HG02763 (cell line): Measurements from ENCODE around the gene ELL.
"Not testable (repeated sequence)": the region's sequence is repeated elsewhere in the genome, so short reads cannot be mapped to it uniquely, and the experiment has no call there.

Experiments
- ATAC-seq: cut with Tn5 transposase; IDR thresholded peaks from one replicate; pipeline ENCODE4 v1.9.1; 2021; ENCODE audit warnings: mild to moderate bottlenecking, moderate library complexity; ENCODE audit not compliant: unreplicated experiment

The ELL gene

DNA sequence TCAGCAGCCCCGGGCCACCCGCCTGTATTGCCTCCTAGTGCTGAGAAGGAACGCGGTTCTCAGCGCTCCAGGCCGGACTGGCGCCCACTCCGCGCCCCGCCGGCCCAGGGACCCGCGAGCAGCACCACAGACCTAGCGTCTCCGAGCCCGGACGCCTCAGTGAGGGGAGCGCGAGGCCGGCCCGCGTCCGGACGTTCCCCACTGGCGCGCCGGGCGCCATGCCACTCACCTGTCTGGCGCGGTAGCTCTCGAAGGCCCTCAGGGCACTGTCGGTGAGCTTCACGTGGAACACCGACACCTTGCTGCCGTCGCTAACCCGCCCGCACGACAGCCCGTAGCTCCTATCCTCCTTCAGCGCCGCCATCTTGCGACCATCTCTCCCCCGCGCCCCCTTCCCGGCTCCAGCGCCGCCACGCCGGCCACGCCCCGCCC is at the start of gene ELL:
Gene ELL (minus strand): TSS at position 379 of the 432 bp plus-strand sequence. CDS start 15 bp downstream, at position 364.
- ATAC-seq, result peak; percentile 8

DNA sequence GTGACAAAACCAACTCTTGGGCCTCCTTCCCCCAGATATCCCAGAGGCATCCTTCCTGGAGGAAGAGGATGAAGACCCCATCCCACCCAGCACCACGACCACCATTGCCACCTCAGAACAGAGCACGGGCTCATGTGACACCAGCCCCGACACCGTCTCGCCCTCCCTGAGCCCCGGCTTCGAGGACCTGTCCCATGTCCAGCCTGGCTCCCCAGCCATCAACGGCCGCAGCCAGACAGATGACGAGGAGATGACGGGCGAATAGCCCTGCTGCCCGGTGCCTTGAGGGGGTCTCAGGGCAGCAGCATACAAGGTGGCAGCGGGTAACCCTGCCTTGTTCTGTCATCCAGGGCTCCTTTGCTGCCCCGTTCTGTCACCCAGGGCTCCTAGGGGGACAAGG is 46.5 kb upstream of the ELL start:
- no peak for ATAC-seq

GRCh38 chr19:18566953-18567352 is 45.1 kb upstream of the ELL start:
- ATAC-seq, result no peak

DNA sequence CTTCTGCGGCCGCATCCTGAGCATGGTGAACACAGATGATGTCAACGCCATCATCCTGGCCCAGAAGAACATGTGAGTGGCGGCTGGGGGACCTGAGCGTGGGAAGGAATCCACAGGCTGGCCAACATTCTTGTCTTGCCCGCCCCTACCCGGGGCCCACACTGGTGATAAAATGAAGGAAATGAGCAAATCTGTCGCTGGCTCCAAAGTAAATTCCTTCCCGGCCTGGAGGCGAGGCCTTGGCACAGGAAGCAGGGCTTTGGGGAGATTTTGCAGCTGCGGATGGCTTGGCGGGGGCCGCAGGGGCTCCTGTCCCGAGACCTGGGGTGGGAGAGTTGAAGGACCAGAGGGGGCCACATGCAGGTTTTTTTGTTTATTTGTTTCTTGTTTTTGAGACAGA is 40.2 kb upstream of the ELL start:
- ATAC-seq, result no peak

- no peak for ATAC-seq
Observed at GRCh38 chr19:18559685-18560084, 37.8 kb upstream of the ELL start.

DNA sequence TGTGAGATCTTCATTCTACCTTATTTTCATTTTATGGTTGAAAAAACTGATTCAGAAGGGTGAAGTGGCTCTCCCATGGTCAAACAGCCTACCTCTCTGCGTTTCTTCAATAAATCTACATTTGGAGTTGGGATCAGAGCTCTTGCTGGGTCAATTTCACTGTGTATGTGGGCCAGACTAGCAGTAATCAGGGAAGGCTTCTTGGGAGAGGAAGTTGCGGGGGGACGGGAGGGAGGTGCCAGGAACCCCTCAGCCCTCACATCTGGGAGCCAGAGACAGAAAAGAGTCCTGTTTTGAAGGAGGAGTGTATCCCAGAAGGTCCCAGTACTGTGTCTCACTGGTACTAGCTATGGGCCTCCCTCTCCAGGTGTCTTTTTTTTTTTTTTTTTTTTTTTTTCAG is 36.7 kb upstream of the ELL start:
- ATAC-seq, result no peak

DNA sequence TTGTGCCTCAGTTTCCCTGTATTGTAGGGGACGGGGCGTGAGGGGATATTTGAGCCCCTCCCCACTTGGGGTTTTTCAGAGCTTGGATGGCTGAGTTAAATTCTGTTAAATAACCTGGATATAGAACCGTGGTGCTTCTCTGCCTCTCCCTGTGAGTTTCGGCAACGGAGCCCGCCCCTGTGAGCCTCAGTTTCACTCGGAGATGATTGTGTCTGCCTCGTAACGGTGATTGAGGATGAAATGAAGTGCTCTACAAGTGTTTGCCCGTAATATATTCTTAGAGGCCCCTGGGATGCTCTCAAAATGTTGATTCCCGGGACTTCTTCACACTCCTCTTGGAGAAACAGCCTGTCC is 36.3 kb upstream of the ELL start:
- ATAC-seq, result no peak

DNA sequence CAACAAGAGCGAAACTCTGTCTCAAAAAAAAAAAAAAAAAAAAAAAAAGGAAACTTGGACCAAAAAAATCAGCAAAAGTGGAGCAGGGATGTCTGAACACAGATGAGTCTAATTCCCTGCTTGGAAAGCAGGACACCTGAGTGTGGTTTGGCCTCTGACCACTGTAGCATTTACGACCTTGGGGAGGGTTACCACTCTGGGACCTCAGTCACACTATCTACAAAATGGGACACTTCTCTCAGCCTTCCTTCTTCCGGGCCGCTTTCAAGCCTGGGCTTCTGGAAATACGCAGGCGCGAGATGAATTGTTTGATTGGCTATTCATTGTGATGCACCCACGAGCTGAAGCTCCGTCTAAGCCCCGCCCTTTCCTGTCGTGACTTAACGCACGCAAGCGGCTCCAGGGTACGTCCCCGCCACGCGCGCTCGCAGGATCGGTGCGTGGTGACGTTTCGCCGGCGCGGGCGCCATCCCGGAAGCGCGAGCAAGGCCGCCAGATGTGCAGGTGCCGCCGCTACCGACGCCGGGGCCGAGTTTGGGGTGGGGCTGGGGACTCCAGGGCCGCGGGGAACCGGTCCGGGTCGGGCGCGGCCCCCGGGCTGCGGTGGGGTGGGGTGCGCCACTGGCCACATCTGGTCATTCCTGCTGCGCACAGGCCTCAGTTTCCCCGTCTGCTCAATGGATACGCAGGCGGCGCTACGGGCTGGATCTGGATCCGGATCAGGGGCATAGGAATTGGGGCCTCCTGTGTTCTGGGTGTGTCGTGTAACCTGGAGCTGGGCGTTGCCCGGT is 35.7 kb upstream of the ELL start, which contains the start of gene KXD1:
Gene KXD1 (plus strand): TSS at position 460 of the 791 bp plus-strand sequence. CDS start 4,187 bp downstream, outside the sequence.
- ATAC-seq, result peak; percentile 92

DNA sequence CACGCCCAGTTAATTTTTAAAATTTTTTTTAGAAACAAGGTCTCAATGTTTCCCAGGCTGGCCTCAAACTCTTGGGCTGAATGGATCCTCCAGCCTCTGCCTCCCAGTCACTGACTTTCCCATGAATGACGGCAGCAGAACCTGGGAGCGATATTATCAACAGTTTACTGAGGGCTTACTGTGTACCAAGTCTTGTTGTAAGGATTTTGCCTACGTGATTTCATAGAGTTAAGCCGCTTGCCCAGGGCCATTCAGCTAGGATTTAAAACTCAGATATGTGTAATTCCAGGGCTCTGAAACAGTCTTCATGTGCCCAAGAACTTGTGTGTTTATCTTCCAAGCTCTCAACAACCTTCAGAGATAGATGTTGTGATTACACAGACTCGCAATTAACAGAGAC is 29.8 kb upstream of the ELL start:
- no peak for ATAC-seq

DNA sequence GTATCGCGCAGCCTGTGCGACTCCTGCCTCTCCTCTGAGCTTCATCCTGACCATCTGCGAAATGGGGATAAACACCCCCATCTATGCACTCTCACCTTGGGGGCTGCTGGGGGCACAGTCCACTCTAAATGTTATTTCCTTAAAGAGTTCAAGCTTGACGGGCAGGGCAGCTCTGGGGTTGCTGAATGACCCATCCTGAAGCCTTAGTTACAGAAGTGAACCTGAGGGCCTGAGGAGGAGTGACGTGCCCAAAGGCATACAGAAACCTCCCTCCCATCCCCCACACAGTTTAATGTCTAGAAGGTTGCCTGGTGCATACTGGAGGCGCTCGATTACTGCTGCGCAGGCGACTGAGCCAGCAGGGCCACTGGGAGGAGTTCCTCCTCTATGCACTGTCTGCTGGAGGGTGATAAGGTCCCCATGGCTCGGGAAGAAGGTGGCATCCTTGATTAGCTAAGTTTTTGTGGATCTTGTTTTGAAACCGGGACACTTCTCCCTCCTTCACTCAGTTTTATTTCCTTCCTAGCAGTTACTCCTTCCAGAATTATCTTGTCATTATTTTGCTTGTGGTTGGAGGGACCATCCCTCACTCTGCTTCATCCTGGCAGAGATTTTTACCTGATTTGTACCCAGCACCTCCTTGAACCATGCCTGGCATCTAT is 22.1 kb upstream of the ELL start:
- peak; percentile 41 for ATAC-seq

GRCh38 chr19:18542941-18543813 is 21.3 kb upstream of the ELL start, which contains the start of gene FKBP8:
FKBP8 (minus strand) TSS chr19:18543573; CDS start chr19:18541970, 1,603 bp downstream.
- peak; percentile 90 for ATAC-seq

- ATAC-seq, result no peak
Observed at GRCh38 chr19:18541992-18542940, 20.4 kb upstream of the ELL start.

DNA sequence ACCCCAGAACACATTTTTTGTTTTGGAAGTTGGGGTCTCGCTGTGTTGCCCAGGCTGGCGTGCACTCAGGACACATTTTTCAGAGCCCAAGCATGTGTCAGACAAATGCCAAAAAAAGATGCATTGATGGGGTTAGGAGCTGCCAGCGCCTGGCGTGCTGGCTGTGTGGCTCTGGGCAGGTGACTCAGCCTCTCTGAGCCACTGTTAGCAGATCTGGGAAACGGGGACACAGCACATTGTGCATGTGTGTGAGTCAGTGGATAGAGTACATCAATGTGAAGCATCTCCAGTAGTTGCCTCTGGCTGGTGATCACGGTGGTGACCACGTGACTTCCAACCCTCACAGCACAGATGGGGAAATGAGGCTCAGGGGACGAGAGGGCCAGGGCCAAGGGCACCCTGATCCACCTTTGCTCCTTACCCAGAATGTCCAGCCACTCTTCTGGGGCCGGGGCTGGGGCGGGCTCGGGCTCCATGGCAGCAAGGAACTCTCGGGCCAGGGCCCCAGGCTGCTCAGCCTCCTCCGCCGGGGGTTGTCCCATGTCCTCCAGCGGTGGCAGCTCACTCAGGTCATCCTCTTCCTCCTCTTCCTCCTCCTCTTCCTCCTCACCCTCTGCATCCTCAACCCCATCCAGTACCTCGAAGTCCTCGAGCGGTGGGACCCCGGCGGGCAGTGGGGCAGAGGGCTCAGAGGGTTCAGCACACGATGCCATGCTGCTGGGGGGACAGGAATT is 19.6 kb upstream of the ELL start:
- ATAC-seq, result no peak

GRCh38 chr19:18540200-18540599 is 18.3 kb upstream of the ELL start:
- not testable (repeated sequence) for ATAC-seq

- no peak for ATAC-seq
Observed at GRCh38 chr19:18539372-18539771, 17.5 kb upstream of the ELL start.

GRCh38 chr19:18538115-18538514 is 16.2 kb upstream of the ELL start:
- no peak for ATAC-seq

GRCh38 chr19:18537431-18537830 is 15.6 kb upstream of the ELL start:
- no peak for ATAC-seq

GRCh38 chr19:18536475-18536874 is 14.6 kb upstream of the ELL start:
- no peak for ATAC-seq

- ATAC-seq, result no peak
Observed at GRCh38 chr19:18533058-18533457, 11.2 kb upstream of the ELL start.
